ENCODE measurements around the gene CD4. TPM values are rescaled to one million over a fixed set of nuclear protein-coding genes. Genes with fewer than 3 reads are reported as not detected.

CD4 gene
- total and polyA plus RNA-seq, 2 donors (not counting 1 experiment from before 2014, with no cell fraction given), result 27.2 to 152 TPM

GRCh38 chr12:6774499-6775062 is 14.7 kb upstream of the CD4 start:
- H4K20me1 ChIP-seq (ENCODE audit: control insufficient read depth, extremely low read depth, insufficient read depth, low read length), result no peaks in the 10 kb centered on the region
- no peak overlapping the region for H3K27ac ChIP-seq (ENCODE audit: insufficient read depth, low read length)
- H3K27me3 ChIP-seq (ENCODE audit: control insufficient read depth, insufficient read depth, low read length), result no peaks in the 10 kb centered on the region
- no peak overlapping the region for H2AFZ ChIP-seq (ENCODE audit: low read length)
- no peaks in the 10 kb centered on the region for H3K9me3 ChIP-seq (ENCODE audit: control insufficient read depth, insufficient read depth, low read depth, low read length)
- peaks cover 14% of the 10 kb centered on the region for H3K4me1 ChIP-seq (ENCODE audit: control insufficient read depth, extremely low read depth, insufficient read depth, low read length)
- DNase-seq (ENCODE audit: low read depth in 2 of 2), result no peak
- peaks cover 12% of the 10 kb centered on the region for H3K36me3 ChIP-seq (ENCODE audit: control insufficient read depth, insufficient read depth, low read length)
- no peak overlapping the region for H3K9ac ChIP-seq (ENCODE audit: insufficient read depth, low read length)
- peaks cover 4% of the 10 kb centered on the region for H3K79me2 ChIP-seq (ENCODE audit: control insufficient read depth, insufficient read depth, low read length)
- H3K4me2 ChIP-seq (ENCODE audit: extremely low read depth, insufficient read depth, low read length), result no peak overlapping the region
- TF ChIP-seq CTCF (conservative IDR thresholded peaks at IDR 0.05 in 1 of 2, IDR thresholded peaks at IDR 0.05 in 1 of 2; ENCODE audit: low read depth in 1 of 2, low read length in 2 of 2) (no peak), EZH2 (IDR thresholded peaks at IDR 0.05; ENCODE audit: low read length, missing control alignments) (no peak)
- H3K4me3 ChIP-seq (replicated peaks in 1 of 4; ENCODE audit: control extremely low read depth in 1 of 4, insufficient read depth in 1 of 4, low read depth in 3 of 4, low read length in 4 of 4), result no peak overlapping the region

GRCh38 chr12:6775185-6776174 is 13.8 kb upstream of the CD4 start:
- no peak overlapping the region for H3K9ac ChIP-seq (ENCODE audit: insufficient read depth, low read length)
- H3K4me2 ChIP-seq (ENCODE audit: extremely low read depth, insufficient read depth, low read length), result no peak overlapping the region
- no peaks in the 10 kb centered on the region for H3K79me2 ChIP-seq (ENCODE audit: control insufficient read depth, insufficient read depth, low read length)
- no peak overlapping the region for H3K27ac ChIP-seq (ENCODE audit: insufficient read depth, low read length)
- H2AFZ ChIP-seq (ENCODE audit: low read length), result no peak overlapping the region
- TF ChIP-seq EZH2 (IDR thresholded peaks at IDR 0.05; ENCODE audit: low read length, missing control alignments) (no peak), CTCF (conservative IDR thresholded peaks at IDR 0.05 in 1 of 2, IDR thresholded peaks at IDR 0.05 in 1 of 2; ENCODE audit: low read depth in 1 of 2, low read length in 2 of 2) (no peak)
- no peaks in the 10 kb centered on the region for H4K20me1 ChIP-seq (ENCODE audit: control insufficient read depth, extremely low read depth, insufficient read depth, low read length)
- H3K9me3 ChIP-seq (ENCODE audit: control insufficient read depth, insufficient read depth, low read depth, low read length), result no peaks in the 10 kb centered on the region
- H3K4me1 ChIP-seq (ENCODE audit: control insufficient read depth, extremely low read depth, insufficient read depth, low read length), result peaks cover 11% of the 10 kb centered on the region
- no peaks in the 10 kb centered on the region for H3K27me3 ChIP-seq (ENCODE audit: control insufficient read depth, insufficient read depth, low read length)
- H3K36me3 ChIP-seq (ENCODE audit: control insufficient read depth, insufficient read depth, low read length), result peaks cover 10% of the 10 kb centered on the region
- no peak for DNase-seq (ENCODE audit: low read depth in 2 of 2)
- H3K4me3 ChIP-seq (replicated peaks in 1 of 4; ENCODE audit: control extremely low read depth in 1 of 4, insufficient read depth in 1 of 4, low read depth in 3 of 4, low read length in 4 of 4), result no peak overlapping the region

GRCh38 chr12:6777386-6777785 is 11.9 kb upstream of the CD4 start:
- no peaks in the 10 kb centered on the region for H3K79me2 ChIP-seq (ENCODE audit: control insufficient read depth, insufficient read depth, low read length)
- peaks cover 3% of the 10 kb centered on the region for H3K4me1 ChIP-seq (ENCODE audit: control insufficient read depth, extremely low read depth, insufficient read depth, low read length)
- no peak overlapping the region for H3K9ac ChIP-seq (ENCODE audit: insufficient read depth, low read length)
- TF ChIP-seq EZH2 (IDR thresholded peaks at IDR 0.05; ENCODE audit: low read length, missing control alignments) (no peak), CTCF (conservative IDR thresholded peaks at IDR 0.05 in 1 of 2, IDR thresholded peaks at IDR 0.05 in 1 of 2; ENCODE audit: low read depth in 1 of 2, low read length in 2 of 2) (no peak)
- H2AFZ ChIP-seq (ENCODE audit: low read length), result no peak overlapping the region
- no peak overlapping the region for H3K4me3 ChIP-seq (replicated peaks in 1 of 4; ENCODE audit: control extremely low read depth in 1 of 4, insufficient read depth in 1 of 4, low read depth in 3 of 4, low read length in 4 of 4)
- no peaks in the 10 kb centered on the region for H3K27me3 ChIP-seq (ENCODE audit: control insufficient read depth, insufficient read depth, low read length)
- DNase-seq (ENCODE audit: low read depth in 2 of 2), result no peak
- no peak overlapping the region for H3K4me2 ChIP-seq (ENCODE audit: extremely low read depth, insufficient read depth, low read length)
- no peaks in the 10 kb centered on the region for H3K36me3 ChIP-seq (ENCODE audit: control insufficient read depth, insufficient read depth, low read length)
- no peaks in the 10 kb centered on the region for H3K9me3 ChIP-seq (ENCODE audit: control insufficient read depth, insufficient read depth, low read depth, low read length)
- H4K20me1 ChIP-seq (ENCODE audit: control insufficient read depth, extremely low read depth, insufficient read depth, low read length), result no peaks in the 10 kb centered on the region
- H3K27ac ChIP-seq (ENCODE audit: insufficient read depth, low read length), result no peak overlapping the region

All from fibroblast of lung (primary cell).